ENCODE measurements around the gene ENTPD2.

The ENTPD2 gene

GRCh38 chr9:137053944-137054931 lies at the start of gene ENTPD2:
TSS of gene ENTPD2 (minus strand) at chr9:137054061. CDS start at chr9:137053997, 64 bp downstream.
- DNase-seq: peak; percentile 50

GRCh38 chr9:137103206-137103999 lies 49.5 kb upstream of the ENTPD2 start:
- DNase-seq: no peak

GRCh38 chr9:137099231-137099630 lies 45.4 kb upstream of the ENTPD2 start:
- DNase-seq: no peak

- no peak for DNase-seq
Observed at GRCh38 chr9:137097761-137098462, 44.1 kb upstream of the ENTPD2 start.

- no peak for DNase-seq
Observed at GRCh38 chr9:137096785-137097546, 43.1 kb upstream of the ENTPD2 start.

- DNase-seq: peak; percentile 88
Observed at GRCh38 chr9:137095664-137096517, 42.0 kb upstream of the ENTPD2 start.

- DNase-seq: no peak
Observed at GRCh38 chr9:137089232-137089947, 35.5 kb upstream of the ENTPD2 start.

- no peak for DNase-seq
Observed at GRCh38 chr9:137088121-137088520, 34.3 kb upstream of the ENTPD2 start.

- DNase-seq: no peak
Observed at GRCh38 chr9:137087409-137087925, 33.6 kb upstream of the ENTPD2 start.

- peak; percentile 100 for DNase-seq
Observed at GRCh38 chr9:137086531-137087408, 32.9 kb upstream of the ENTPD2 start, which contains the start of gene MAN1B1. TSS of gene MAN1B1 (plus strand) at chr9:137086985. CDS start at chr9:137087000, 15 bp downstream.

- peak; percentile 27 for DNase-seq
Observed at GRCh38 chr9:137085920-137086530, 32.2 kb upstream of the ENTPD2 start.

GRCh38 chr9:137084526-137084925 lies 30.7 kb upstream of the ENTPD2 start:
- DNase-seq: no peak

GRCh38 chr9:137083394-137084004 lies 29.6 kb upstream of the ENTPD2 start:
- DNase-seq: no peak

- DNase-seq: no peak
Observed at GRCh38 chr9:137082925-137083290, 29.0 kb upstream of the ENTPD2 start.

- no peak for DNase-seq
Observed at GRCh38 chr9:137082222-137082924, 28.5 kb upstream of the ENTPD2 start.

GRCh38 chr9:137080260-137081122 lies 26.6 kb upstream of the ENTPD2 start:
- no peak for DNase-seq

- no peak for DNase-seq
Observed at GRCh38 chr9:137079401-137079787, 25.5 kb upstream of the ENTPD2 start.
